Colonic mucosa (tissue), 4 donors: ENCODE measurements around the gene NRCAM. TPM values are rescaled to one million over a fixed set of nuclear protein-coding genes. Genes with fewer than 3 reads are reported as not detected.

Source experiments
- DNase-seq: peaks from one replicate; pipeline ENCODE4 v3.0.0-alpha.2; 2020
- H3K27ac ChIP-seq: fragments of 200-600 bp; one replicate; pipeline ENCODE4 v1.8.0; 2021
- H3K27me3 ChIP-seq: fragments of 200-600 bp; one replicate; pipeline ENCODE4 v1.8.0; 2021
- H3K36me3 ChIP-seq: fragments of 200-600 bp; one replicate; pipeline ENCODE4 v1.8.0; 2021
- H3K4me1 ChIP-seq: fragments of 200-600 bp; one replicate; pipeline ENCODE4 v1.8.0; 2021; ENCODE audit warnings: mild to moderate bottlenecking
- H3K4me3 ChIP-seq: fragments of 200-600 bp; one replicate; pipeline ENCODE4 v1.8.0; 2021
- H3K9ac ChIP-seq, 2 donors: one replicate each; pipeline ENCODE4 v1.7.0; 2013; ENCODE audit warnings: control low read depth in 2 of 2, low read depth in 2 of 2, low read length in 2 of 2
- H3K9me3 ChIP-seq: fragments of 200-600 bp; one replicate; pipeline ENCODE4 v1.8.0; 2021
- CTCF ChIP-seq: fragments of 200-600 bp; IDR thresholded peaks from one replicate; pipeline ENCODE4 v1.8.0; 2022; ENCODE audit warnings: antibody characterized with exemption, mild to moderate bottlenecking
- intact Hi-C: fragments of 100-400 bp; cut with DNase I; formaldehyde crosslinking; loops from one replicate; pipeline ENCODE4 v1.14.1; 2022
- total RNA-seq, 2 donors: library from RNA; stranded (reverse); fragmentation: NEBNext Ultra II Directional in 1 of 2; extraction: Animal tissue kit (Norgen Biotek cat#: 25700) in 1 of 2; gene quantifications; one replicate each; pipeline ENCODE4 v1.2.1, GENCODE V29; 2021
- donor health status: healthy.
- donor health status: DM: no; HTN: no; CAD: no.
- donor health status: DM: no; HTN: no; CAD: no.

Gene NRCAM
- total RNA-seq, 2 donors from 2014 or later, result 0.42 to 1.1 TPM

GRCh38 chr7:108157606-108158335, 298.5 kb downstream of the NRCAM start:
- H3K36me3 ChIP-seq, result no peaks in the 10 kb centered on the region
- no peak overlapping the region for H3K4me3 ChIP-seq
- no peaks in the 10 kb centered on the region for H3K4me1 ChIP-seq
- H3K27ac ChIP-seq, result no peak overlapping the region
- no peak for DNase-seq
- H3K9ac ChIP-seq, result no peak overlapping the region
- no peaks in the 10 kb centered on the region for H3K9me3 ChIP-seq
- intact Hi-C loops, result no loop called here
- H3K27me3 ChIP-seq, result no peaks in the 10 kb centered on the region
- TF ChIP-seq CTCF, result no peak

- intact Hi-C loops, result no loop called here
- Histone ChIP-seq H3K9me3 (no peaks in the 10 kb centered on the region), H3K36me3 (no peaks in the 10 kb centered on the region), H3K27ac (no peak overlapping the region), H3K9ac (no peak overlapping the region), H3K4me1 (no peaks in the 10 kb centered on the region), H3K27me3 (no peaks in the 10 kb centered on the region), H3K4me3 (no peak overlapping the region)
- no peak for TF ChIP-seq CTCF
- no peak for DNase-seq
Observed at GRCh38 chr7:108156897-108157605, 299.2 kb downstream of the NRCAM start.

GRCh38 chr7:108152198-108152597, 304.0 kb downstream of the NRCAM start:
- intact Hi-C loops, result no loop called here
- no peak for TF ChIP-seq CTCF
- no peak overlapping the region for H3K4me3 ChIP-seq
- H3K9me3 ChIP-seq, result no peaks in the 10 kb centered on the region
- H3K9ac ChIP-seq, result no peak overlapping the region
- DNase-seq, result no peak
- H3K4me1 ChIP-seq, result no peaks in the 10 kb centered on the region
- no peaks in the 10 kb centered on the region for H3K27me3 ChIP-seq
- no peaks in the 10 kb centered on the region for H3K36me3 ChIP-seq
- no peak overlapping the region for H3K27ac ChIP-seq

- H3K27ac ChIP-seq, result no peak overlapping the region
- intact Hi-C loops, result loop anchor here (5.0 to 10.0 kb wide), 2 partner anchors 38 to 265 kb away; no protein-coding TSS in a partner anchor
- no peaks in the 10 kb centered on the region for H3K36me3 ChIP-seq
Observed at GRCh38 chr7:108149908-108150307, 306.3 kb downstream of the NRCAM start.

GRCh38 chr7:108149119-108149518, 307.1 kb downstream of the NRCAM start:
- Histone ChIP-seq H3K4me1 (no peaks in the 10 kb centered on the region), H3K4me3 (no peak overlapping the region), H3K27ac (no peak overlapping the region), H3K36me3 (no peaks in the 10 kb centered on the region), H3K9me3 (no peaks in the 10 kb centered on the region), H3K27me3 (no peaks in the 10 kb centered on the region), H3K9ac (no peak overlapping the region)
- DNase-seq, result no peak
- intact Hi-C loops, result loop anchor here (5.0 to 10.0 kb wide), 2 partner anchors 37 to 264 kb away; no protein-coding TSS in a partner anchor
- TF ChIP-seq CTCF, result no peak

More at GRCh38 chr7:108149908-108150307, 306.3 kb downstream of the NRCAM start:
- H3K4me1 ChIP-seq, result no peaks in the 10 kb centered on the region
- TF ChIP-seq CTCF, result no peak
- no peak for DNase-seq
- H3K27me3 ChIP-seq, result no peaks in the 10 kb centered on the region
- no peak overlapping the region for H3K4me3 ChIP-seq
- no peaks in the 10 kb centered on the region for H3K9me3 ChIP-seq
- H3K9ac ChIP-seq, result no peak overlapping the region
